DMS153 (cell line): ENCODE data around the gene LGALS7.

ENCODE experiments used
- DNase-seq: peaks from one replicate; lab custom pipeline; 2025; lab: John Stamatoyannopoulos, UW

The LGALS7 gene

DNA sequence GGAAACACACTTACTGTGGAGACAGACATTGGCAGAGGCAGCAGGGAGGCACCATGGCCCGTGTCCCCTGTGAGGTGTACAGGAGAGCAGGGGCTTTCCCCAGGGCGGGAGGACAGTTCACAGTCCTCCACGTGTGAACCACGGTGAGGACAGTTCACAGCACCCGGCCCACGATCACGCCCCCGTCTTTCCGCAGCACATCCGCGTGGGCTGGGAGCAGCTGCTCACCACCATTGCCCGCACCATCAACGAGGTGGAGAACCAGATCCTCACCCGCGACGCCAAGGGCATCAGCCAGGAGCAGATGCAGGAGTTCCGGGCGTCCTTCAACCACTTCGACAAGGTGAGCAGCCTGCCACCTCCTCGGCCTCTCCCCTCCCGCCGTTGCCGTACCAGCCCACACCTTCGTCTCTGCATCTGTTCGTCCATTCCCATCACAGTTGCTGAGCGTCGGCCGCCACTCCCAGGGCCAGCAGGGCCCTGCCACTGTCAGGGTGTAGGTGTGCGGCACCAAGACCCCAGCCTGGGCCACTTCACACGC is 46.5 kb downstream of the LGALS7 start:
- DNase-seq, result no peak

DNA sequence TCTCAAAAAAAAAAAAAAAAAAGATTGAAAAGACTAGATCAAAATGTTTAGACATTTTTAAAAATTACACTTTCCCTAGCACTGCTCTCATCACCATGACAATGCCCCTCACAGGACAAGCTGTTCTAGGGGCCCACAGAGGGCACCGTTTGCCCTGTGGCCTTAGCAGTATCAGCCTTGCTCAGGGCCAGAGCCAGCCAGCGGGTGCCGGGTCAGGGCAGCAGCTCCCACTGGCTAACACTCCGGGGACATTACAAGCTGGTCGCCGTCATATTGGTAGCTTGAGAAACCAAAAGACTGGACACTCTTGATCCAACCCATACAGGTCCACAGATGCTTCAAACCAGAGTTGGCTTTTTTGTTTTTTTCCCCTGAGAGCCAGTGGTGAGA is 47.0 kb downstream of the LGALS7 start:
- DNase-seq, result no peak

DNA sequence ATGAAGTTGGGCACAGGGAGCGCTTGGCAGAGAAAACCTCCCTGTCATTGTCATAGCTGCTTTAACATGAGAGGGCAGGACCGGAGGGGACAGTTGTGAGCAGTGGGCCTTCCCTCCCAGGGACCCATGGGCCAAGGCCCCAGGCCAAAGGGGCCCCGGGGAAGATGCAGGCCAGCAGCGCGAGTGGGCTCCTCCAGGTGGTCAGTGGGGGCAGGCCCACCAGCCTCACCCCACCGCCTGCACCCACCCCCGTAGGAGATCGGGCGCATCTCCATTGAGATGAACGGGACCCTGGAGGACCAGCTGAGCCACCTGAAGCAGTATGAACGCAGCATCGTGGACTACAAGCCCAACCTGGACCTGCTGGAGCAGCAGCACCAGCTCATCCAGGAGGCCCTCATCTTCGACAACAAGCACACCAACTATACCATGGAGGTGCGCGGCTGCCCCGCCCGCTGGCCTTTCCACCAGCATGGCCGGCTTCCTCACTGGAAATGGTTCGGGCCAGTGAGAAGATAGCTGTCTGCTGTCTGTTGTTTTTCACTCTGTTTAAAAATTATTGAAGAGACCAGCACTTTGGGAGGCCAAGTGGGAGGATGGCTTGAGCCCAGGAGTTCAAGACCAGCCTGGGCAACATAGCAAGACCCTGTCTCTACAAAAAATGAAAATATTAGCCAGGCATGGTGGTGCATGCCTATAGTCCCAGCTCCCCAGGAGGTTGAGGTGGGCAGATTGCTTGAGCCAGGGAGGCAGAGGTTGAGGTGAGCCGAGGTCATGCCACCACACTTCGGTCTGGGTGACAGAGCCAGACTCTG is 47.6 kb downstream of the LGALS7 start:
- DNase-seq, result no peak

DNA sequence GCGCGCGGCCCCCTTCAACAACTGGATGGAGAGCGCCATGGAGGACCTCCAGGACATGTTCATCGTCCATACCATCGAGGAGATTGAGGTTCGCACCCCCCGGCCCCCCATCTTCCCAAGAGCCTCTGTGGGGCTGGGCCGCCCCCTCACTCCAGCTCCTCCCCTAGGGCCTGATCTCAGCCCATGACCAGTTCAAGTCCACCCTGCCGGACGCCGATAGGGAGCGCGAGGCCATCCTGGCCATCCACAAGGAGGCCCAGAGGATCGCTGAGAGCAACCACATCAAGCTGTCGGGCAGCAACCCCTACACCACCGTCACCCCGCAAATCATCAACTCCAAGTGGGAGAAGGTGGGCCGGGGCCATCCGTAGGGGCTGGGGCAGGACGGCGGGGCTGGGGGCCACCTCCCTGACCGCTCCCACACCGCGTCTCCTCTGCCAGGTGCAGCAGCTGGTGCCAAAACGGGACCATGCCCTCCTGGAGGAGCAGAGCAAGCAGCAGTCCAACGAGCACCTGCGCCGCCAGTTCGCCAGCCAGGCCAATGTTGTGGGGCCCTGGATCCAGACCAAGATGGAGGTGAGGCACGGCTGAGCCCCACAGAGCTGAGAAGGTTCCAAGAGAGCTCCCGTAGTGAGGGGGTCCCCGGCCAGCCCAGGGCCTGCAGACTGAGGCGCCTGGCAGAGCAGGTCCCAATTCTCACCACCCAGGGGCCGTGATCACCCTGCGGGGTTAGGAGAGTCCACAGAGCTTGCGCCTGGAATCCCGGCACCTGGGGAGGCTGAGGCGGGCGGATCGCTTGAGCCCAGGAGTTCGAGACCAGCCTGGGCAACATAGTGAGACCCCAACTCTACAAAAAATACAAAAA is 49.1 kb downstream of the LGALS7 start:
- DNase-seq, result no peak

DNA sequence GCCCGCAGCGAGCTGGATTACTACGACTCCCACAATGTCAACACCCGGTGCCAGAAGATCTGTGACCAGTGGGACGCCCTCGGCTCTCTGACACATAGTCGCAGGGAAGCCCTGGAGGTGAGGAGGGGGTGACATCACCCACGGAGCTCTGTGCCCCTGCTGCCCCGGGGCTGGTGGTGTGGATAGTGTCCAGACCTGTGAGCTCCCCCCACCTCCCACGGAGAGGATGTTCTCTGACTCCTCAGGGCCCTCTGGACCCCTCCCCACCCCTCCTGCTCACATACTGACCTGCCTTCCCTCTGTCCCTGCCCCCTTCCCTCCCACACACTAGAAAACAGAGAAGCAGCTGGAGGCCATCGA is 49.7 kb downstream of the LGALS7 start:
- DNase-seq, result no peak

DNA sequence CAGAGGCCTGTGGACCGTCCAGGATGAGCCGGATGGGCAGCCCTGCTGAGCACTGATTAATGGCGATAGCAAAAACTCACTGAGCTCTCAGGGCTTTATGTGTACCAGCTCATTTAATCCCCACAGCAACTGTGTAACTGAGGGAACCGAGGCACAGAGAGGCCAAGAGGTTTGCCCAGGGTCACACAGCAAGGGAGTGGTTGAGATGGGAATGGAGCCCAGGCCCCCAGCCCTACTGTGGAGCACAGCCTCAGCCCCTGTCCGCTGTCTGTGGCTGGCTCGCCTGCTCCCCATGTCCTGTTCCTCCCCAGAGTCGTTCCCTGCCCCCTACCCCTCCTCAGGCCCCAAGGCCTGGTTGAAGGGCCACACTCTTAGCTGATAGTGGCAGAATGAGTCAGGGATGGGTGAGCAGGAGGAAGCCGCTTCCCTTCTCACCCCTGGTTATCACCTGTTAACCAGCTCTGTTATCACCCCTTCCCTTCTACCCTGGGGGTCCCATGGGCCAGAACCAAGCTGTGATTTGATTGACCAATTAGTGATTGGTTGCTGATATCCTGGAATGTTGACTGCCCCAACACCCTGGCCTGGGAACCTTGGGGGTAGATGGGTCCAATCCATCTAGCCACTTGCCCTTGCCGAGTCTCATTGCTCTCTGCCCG is 50.2 kb downstream of the LGALS7 start:
- DNase-seq, result no peak

DNA sequence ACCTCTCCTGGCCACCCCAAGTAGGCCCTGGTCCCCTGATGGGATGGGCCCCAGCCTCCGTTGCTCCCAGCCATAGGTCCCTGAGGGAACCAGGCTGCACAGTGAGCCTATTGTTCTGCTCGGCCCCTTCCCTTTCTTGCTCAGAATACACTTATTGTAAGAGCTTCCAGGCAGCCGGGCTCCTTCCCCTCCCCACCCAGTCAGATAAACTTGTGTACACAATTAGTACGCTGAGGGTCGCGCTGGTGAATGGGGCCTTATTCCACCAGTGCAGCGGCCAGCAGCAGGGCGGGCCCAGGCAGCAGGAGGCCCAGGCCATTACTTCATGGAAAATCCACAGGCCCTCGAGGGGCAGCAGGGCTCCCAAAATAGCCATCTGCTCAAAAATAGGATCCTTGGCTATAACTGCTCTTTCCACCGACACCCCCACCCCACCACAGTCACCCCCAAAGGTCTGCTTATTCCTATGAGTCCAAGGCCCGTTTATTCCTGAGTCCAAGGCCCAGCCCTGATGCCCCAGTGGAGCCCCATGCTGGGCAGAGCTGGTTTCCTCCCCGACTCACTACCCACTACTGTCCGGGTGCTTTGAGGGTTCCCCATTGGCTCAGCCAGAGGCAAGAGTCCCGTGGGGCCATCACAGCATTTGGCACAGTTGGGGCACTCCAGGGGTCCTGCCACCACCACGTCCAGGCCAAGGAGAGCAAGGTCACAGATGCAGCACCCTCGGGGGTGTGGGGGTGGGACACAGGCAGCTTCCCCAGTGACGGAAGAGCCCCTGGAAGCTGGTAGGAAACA is 51.1 kb downstream of the LGALS7 start:
- DNase-seq, result no peak

DNA sequence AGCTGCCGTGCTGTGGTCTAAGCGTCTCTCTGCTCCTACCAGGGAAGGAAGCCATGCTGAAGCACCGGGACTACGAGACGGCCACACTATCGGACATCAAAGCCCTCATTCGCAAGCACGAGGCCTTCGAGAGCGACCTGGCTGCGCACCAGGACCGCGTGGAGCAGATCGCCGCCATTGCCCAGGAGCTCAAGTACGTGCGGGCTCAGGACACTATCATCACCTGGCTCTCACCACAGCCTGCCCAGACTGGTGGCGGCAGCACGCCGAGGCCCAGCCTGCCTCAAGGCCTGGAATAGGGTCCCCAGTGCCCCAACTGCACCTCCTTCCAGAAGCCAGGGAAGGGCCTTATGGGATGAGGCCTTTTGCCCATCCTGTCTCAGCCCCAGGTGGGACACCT is 51.8 kb downstream of the LGALS7 start:
- DNase-seq, result no peak
